ENCODE measurements around the gene SH3TC2. TPM values are rescaled to one million over a fixed set of nuclear protein-coding genes. Genes with fewer than 3 reads are reported as not detected.

Gene SH3TC2
- total RNA-seq: 1.3 and 4.7 TPM in 2 replicates
- polyA plus RNA-seq: 0.78 and 0.85 TPM in 2 replicates

DNA sequence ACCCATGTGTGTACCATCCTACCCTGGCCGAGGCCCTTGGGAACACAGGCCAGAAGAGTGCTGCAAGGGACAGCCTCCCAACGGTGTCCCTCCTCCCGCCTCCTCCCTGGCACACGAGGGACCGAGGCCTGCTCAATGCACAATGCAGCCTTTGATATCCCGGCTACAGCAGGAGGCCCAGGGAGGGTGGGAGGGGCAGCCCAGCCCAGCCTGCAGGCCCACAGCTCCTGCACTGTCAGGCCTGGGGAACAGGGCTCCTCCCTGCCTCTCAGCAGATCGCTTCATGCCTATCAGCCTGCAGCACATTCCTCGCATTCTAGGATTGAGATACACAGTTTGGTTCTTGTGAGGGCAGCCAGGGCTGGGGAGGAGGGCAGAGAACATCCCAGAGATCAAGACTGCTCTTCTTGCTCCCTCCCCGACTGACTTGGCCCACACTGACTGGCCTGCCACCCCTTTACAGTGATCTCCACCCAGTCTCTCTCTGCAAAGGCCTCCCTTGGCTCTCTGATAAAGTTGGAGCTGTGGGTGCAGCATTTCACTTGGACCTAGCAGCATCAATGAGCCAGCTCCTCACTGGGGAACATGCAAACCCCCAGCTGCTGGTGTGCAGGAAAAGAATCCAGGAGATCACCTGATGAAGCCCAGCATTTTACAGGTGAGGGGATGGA, at the start of gene SH3TC2:
Gene SH3TC2 (minus strand): TSS at position 46 of the 671 bp plus-strand sequence. CDS start 40 bp downstream, at position 6.
- Histone ChIP-seq H3K36me3 (no peaks in the 10 kb centered on the region), H3K4me1 (ENCODE audit: low read depth) (peaks cover 24% of the 10 kb centered on the region), H3K9me3 (ENCODE audit: low read depth) (no peaks in the 10 kb centered on the region), H3K4me3 (no peak within 1 kb of the TSS), H3K27me3 (no peaks in the 10 kb centered on the region), H3K27ac (peak within 1 kb of the TSS; percentile 72)
- TF ChIP-seq, protein P1, sequence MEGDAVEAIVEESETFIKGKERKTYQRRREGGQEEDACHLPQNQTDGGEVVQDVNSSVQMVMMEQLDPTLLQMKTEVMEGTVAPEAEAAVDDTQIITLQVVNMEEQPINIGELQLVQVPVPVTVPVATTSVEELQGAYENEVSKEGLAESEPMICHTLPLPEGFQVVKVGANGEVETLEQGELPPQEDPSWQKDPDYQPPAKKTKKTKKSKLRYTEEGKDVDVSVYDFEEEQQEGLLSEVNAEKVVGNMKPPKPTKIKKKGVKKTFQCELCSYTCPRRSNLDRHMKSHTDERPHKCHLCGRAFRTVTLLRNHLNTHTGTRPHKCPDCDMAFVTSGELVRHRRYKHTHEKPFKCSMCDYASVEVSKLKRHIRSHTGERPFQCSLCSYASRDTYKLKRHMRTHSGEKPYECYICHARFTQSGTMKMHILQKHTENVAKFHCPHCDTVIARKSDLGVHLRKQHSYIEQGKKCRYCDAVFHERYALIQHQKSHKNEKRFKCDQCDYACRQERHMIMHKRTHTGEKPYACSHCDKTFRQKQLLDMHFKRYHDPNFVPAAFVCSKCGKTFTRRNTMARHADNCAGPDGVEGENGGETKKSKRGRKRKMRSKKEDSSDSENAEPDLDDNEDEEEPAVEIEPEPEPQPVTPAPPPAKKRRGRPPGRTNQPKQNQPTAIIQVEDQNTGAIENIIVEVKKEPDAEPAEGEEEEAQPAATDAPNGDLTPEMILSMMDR (IDR thresholded peaks at IDR 0.05; ENCODE audit: low read depth, low read length): no peak
- DNase-seq (ENCODE audit: low read depth in 1 of 2, low spot score in 1 of 2): peak; percentile 77 to 83

DNA sequence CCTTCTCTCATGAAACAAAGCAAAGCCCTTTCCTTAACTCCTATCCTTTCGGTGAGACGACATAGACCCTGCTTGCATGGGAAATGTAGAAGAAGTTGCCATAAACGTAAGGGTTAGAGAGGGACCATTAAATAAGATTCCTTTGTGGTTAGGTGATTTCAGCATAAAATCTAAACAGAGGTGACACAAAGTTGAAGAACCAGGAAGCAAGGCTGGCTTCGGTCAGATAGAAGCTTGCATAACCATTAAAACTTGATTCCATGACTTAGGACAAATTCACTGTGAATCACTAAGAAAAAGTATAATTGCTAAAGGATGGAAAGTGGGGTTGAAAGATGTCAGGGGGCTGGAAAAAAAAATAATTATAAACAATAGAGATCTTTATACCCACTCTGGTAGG, 47.5 kb upstream of the SH3TC2 start:
- DNase-seq (ENCODE audit: low read depth in 1 of 2, low spot score in 1 of 2): no peak
- Histone ChIP-seq H3K4me1 (ENCODE audit: low read depth) (no peaks in the 10 kb centered on the region), H3K27me3 (no peaks in the 10 kb centered on the region), H3K4me3 (no peak overlapping the region), H3K36me3 (no peaks in the 10 kb centered on the region), H3K27ac (no peak overlapping the region), H3K9me3 (ENCODE audit: low read depth) (no peaks in the 10 kb centered on the region)
- TF ChIP-seq, protein P1 (IDR thresholded peaks at IDR 0.05; ENCODE audit: low read depth, low read length): no peak

DNA sequence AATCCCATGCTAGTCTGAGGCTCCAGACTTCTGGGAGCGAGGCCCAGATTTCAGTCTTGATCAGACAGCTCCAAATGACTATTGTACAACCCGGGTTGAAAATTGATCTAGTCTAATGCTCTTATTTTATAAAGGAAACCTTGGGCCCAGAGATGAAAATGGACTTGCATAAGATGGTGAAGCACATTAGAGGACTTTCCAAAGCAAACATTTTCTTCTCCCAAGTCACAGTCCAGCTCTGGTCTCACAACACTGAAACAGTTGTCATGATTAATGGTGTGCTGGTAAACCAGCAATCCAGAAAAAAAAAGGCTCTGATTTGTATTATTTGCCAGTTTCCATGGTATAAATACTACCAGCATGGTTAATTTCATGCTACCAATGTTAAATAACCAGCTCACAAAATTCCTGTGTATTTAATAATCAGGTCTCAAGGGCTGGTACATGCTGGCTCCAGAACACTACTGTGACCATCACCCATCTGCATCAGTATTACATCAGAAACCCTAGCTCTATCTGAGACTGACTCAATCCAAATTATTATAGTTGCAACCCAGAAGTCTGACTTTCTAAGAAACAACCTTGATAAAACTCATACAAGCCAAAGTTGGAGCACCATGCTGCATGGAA, 45.9 kb upstream of the SH3TC2 start:
- TF ChIP-seq, protein P1 (IDR thresholded peaks at IDR 0.05; ENCODE audit: low read depth, low read length): no peak
- no peak overlapping the region for H3K27ac ChIP-seq
- H3K9me3 ChIP-seq (ENCODE audit: low read depth): no peaks in the 10 kb centered on the region
- H3K4me1 ChIP-seq (ENCODE audit: low read depth): no peaks in the 10 kb centered on the region
- no peak overlapping the region for H3K4me3 ChIP-seq
- no peaks in the 10 kb centered on the region for H3K27me3 ChIP-seq
- no peaks in the 10 kb centered on the region for H3K36me3 ChIP-seq
- DNase-seq (ENCODE audit: low read depth in 1 of 2, low spot score in 1 of 2): no peak

DNA sequence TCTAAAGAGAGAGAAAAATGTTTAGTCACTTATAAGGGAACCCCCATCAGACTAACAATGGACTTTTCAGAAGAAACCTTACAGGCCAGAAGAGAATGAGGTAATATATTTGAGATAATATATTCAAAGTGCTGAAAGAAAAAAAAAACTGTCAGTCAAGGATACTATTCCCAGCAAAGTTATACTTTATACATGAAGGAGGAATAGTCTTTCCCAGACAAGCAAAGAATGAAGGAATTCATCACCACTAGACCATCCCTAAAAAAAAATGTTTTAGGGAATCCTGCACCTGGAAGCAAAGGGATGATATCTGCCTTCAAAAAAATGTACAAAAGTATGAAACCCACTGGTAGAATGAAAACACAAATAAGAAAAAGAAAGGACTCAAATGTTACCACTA, 37.5 kb upstream of the SH3TC2 start:
- no peaks in the 10 kb centered on the region for H3K9me3 ChIP-seq (ENCODE audit: low read depth)
- H3K27me3 ChIP-seq: no peaks in the 10 kb centered on the region
- TF ChIP-seq, protein P1 (IDR thresholded peaks at IDR 0.05; ENCODE audit: low read depth, low read length): no peak

DNA sequence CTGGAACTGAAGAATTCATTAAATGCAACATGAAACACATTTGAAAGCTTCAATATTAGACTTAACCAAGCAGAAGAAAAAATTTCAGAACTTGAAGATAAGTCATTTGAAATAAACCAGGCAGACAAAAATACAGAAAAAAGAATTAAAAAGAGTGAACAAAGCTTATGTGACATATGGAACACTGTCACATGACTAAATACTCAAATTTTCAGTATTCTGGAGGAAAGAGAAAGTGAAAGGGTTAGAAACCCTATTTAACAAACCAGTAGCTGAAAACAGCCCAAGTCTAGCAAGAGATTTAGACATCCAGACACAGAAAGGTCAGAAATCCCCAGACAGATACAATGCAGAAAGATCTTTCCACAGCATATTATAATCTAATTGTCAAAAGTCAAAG, 37.1 kb upstream of the SH3TC2 start:
- TF ChIP-seq, protein P1 (IDR thresholded peaks at IDR 0.05; ENCODE audit: low read depth, low read length): no peak
- Histone ChIP-seq H3K27ac (no peak overlapping the region), H3K4me3 (no peak overlapping the region), H3K4me1 (ENCODE audit: low read depth) (no peaks in the 10 kb centered on the region), H3K9me3 (ENCODE audit: low read depth) (no peaks in the 10 kb centered on the region), H3K36me3 (no peaks in the 10 kb centered on the region), H3K27me3 (no peaks in the 10 kb centered on the region)
- DNase-seq (ENCODE audit: low read depth in 1 of 2, low spot score in 1 of 2): no peak

More for the DNA sequence above, 37.5 kb upstream of the SH3TC2 start:
- Histone ChIP-seq H3K4me3 (no peak overlapping the region), H3K27ac (no peak overlapping the region), H3K4me1 (ENCODE audit: low read depth) (no peaks in the 10 kb centered on the region), H3K36me3 (no peaks in the 10 kb centered on the region)
- DNase-seq (ENCODE audit: low read depth in 1 of 2, low spot score in 1 of 2): no peak

All from cardiac muscle cell (in vitro differentiated cells and primary cell).